Hepatocyte (in vitro differentiated cells): ENCODE results near the gene BICDL1.

Source experiments
- EZH2 ChIP-seq: fragments of 200-600 bp; sonication (generic); IDR thresholded peaks from 2 replicates; pipeline ENCODE4 v1.6.1; 2016; ENCODE audit warnings: antibody characterized with exemption, mild to moderate bottlenecking, borderline replicate concordance
- TF ChIP-seq, protein P1 (sequence below): fragments of 200-600 bp; sonication (generic); IDR thresholded peaks from 2 replicates; pipeline ENCODE4 v1.5.1; 2016; ENCODE audit warnings: antibody characterized with exemption, mild to moderate bottlenecking; ENCODE audit not compliant: poor library complexity

DNA sequence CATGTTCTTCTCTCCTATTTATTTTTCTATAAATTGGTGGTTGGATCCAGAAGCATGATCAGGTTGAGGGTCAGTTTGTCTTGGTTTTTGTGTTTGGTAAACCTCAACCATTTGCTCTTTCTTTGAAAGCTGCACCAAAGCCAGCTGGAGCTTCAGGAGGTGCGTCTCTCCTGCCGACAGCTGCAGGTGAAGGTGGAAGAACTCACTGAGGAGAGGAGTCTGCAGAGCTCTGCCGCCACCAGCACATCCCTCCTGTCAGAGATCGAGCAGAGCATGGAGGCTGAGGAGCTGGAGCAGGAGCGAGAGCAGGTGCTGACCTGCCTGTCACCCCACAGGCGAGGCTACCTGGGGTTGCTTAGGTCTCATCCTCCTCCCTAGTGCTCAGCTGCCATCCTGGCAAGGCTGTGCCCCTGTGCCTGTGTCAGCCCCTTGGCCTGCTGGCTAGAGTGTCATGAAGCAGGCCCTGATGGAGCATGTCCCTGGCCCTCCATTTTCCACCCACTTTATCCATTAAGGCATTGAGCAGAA is 82.5 kb downstream of the BICDL1 start:
- TF ChIP-seq, protein P1, sequence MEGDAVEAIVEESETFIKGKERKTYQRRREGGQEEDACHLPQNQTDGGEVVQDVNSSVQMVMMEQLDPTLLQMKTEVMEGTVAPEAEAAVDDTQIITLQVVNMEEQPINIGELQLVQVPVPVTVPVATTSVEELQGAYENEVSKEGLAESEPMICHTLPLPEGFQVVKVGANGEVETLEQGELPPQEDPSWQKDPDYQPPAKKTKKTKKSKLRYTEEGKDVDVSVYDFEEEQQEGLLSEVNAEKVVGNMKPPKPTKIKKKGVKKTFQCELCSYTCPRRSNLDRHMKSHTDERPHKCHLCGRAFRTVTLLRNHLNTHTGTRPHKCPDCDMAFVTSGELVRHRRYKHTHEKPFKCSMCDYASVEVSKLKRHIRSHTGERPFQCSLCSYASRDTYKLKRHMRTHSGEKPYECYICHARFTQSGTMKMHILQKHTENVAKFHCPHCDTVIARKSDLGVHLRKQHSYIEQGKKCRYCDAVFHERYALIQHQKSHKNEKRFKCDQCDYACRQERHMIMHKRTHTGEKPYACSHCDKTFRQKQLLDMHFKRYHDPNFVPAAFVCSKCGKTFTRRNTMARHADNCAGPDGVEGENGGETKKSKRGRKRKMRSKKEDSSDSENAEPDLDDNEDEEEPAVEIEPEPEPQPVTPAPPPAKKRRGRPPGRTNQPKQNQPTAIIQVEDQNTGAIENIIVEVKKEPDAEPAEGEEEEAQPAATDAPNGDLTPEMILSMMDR, result no peak
- TF ChIP-seq EZH2, result no peak
